IMR-90 (cell line): Measurements from ENCODE around the gene ABHD1. TPM values are rescaled to one million over a fixed set of nuclear protein-coding genes. Genes with fewer than 3 reads are reported as not detected.

Experiments used
- CEBPB ChIP-seq: IDR thresholded peaks from 2 replicates; pipeline ENCODE4 v1.6.1; 2012; ENCODE audit warnings: low read depth, low read length, improper control_type of control experiment
- ELK1 ChIP-seq: fragments of 150-350 bp; IDR thresholded peaks from 2 replicates; pipeline ENCODE4 v1.6.1; 2016; ENCODE audit warnings: low read depth, mild to moderate bottlenecking, low read length, moderate library complexity, borderline replicate concordance
- FOS ChIP-seq: fragments of 150-350 bp; IDR thresholded peaks from 2 replicates; pipeline ENCODE4 v1.6.1; 2016; ENCODE audit warnings: low read depth, low read length
- MXI1 ChIP-seq: IDR thresholded peaks from 2 replicates; pipeline ENCODE4 v1.6.1; 2012; ENCODE audit warnings: low read depth, mild to moderate bottlenecking, low read length, moderate library complexity, borderline replicate concordance
- NFE2L2 ChIP-seq: fragments of 150-350 bp; IDR thresholded peaks from 2 replicates; pipeline ENCODE4 v1.6.1; 2016; ENCODE audit warnings: low read depth, mild to moderate bottlenecking, low read length
- polyA plus RNA-seq, 3 experiments: library from polyadenylated mRNA; depleted of rRNA; stranded (reverse); fragments of >200 nt; gene quantifications; 2 replicates each; pipeline ENCODE4 v1.2.3, GENCODE V29; 2012; ENCODE audit warnings: low replicate concordance in 1 of 3
- total RNA-seq: library from RNA; depleted of rRNA; stranded (reverse); fragments of >200 nt; gene quantifications from 2 replicates; pipeline ENCODE4 v1.2.3, GENCODE V29; 2012

ABHD1 gene
- total and polyA plus RNA-seq, 2 of the 4 experiments (the other 2 are of a cell fraction) = 0.24 TPM; not detected in 1

GRCh38 chr2:27178469-27178868 is 54.9 kb downstream of the ABHD1 start (continued):
- TF ChIP-seq ELK1 (no peak), MXI1 (no peak), FOS (no peak), CEBPB (no peak), NFE2L2 (no peak)
